ENCODE results near the gene SLC9C1. TPM values are rescaled to one million over a fixed set of nuclear protein-coding genes. Genes with fewer than 3 reads are reported as not detected.

Gene SLC9C1
- total RNA-seq, 1 experiment from 2014 or later: 0.50 TPM

DNA sequence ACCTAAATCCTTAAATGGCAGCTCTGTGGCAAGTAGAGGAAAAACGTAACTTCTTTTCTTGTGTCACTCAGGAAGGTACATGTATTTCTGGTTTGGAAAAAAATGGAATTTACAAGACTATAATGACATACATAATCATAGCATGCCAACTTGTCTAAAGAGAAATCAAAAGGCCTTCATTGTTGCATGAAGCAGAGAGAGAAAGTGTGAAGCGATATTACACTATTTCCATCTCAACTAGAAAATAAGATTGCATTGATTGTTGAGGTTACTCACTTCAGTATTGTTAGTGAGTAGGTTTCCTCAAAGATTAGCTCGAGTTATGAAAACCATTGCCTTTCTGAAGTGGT, 93.7 kb downstream of the SLC9C1 start:
- Histone ChIP-seq H3K9ac (ENCODE audit: extremely low read depth, insufficient read length, low read length) (no peak overlapping the region), H3K23ac (ENCODE audit: insufficient read length, low read depth, low read length) (no peak overlapping the region), H3K4me1 (ENCODE audit: insufficient read depth, low read length) (no peaks in the 10 kb centered on the region), H2BK12ac (ENCODE audit: insufficient read length, low read depth, low read length) (no peak overlapping the region), H3T11ph (ENCODE audit: low read length) (no peak overlapping the region), H3K27me3 (ENCODE audit: insufficient read depth, low read length) (no peaks in the 10 kb centered on the region), H3K9me3 (ENCODE audit: control insufficient read depth, low read depth, low read length) (no peaks in the 10 kb centered on the region), H3K18ac (ENCODE audit: insufficient read length, low read depth, low read length) (no peak overlapping the region), H3K27ac (ENCODE audit: insufficient read length, low read depth, low read length) (no peak overlapping the region), H3K23me2 (ENCODE audit: insufficient read length, low read depth, low read length, poor library complexity, severe bottlenecking) (no peaks in the 10 kb centered on the region), H4K5ac (ENCODE audit: insufficient read length, low read depth, low read length) (no peak overlapping the region), H3K79me1 (ENCODE audit: insufficient read depth, low read depth, low read length, poor library complexity, severe bottlenecking) (no peaks in the 10 kb centered on the region), H3K14ac (ENCODE audit: insufficient read depth, low read length) (no peak overlapping the region), H2BK15ac (ENCODE audit: low read depth, low read length) (no peak overlapping the region), H4K91ac (ENCODE audit: insufficient read length, low read depth, low read length) (no peak overlapping the region), H3K79me2 (ENCODE audit: insufficient read depth, low read length) (no peaks in the 10 kb centered on the region), H2BK20ac (ENCODE audit: low read depth, low read length, poor library complexity, severe bottlenecking) (no peak overlapping the region), H3K4me2 (ENCODE audit: insufficient read depth, insufficient read length, low read length) (no peak overlapping the region), H2AFZ (ENCODE audit: low read length) (no peak overlapping the region), H2BK120ac (ENCODE audit: low read depth, low read length, poor library complexity, severe bottlenecking) (no peak overlapping the region), H4K8ac (replicated peaks; ENCODE audit: insufficient read length, low read depth, low read length) (no peak overlapping the region), H3K56ac (ENCODE audit: insufficient read length, low read depth, low read length) (no peak overlapping the region), H4K20me1 (ENCODE audit: control insufficient read depth, insufficient read depth, insufficient read length) (no peaks in the 10 kb centered on the region), H2BK5ac (ENCODE audit: insufficient read length, low read length) (no peak overlapping the region), H2AK5ac (ENCODE audit: insufficient read length, low read length) (no peak overlapping the region), H3K4ac (ENCODE audit: low read depth, low read length) (no peak overlapping the region)
- Mint-ChIP-seq H3K4me1 (peaks cover 8 to 9% of the 10 kb centered on the region in 2 experiments), H3K9me3 (peaks cover 4 to 9% of the 10 kb centered on the region in 2 experiments; a peak in 2 of 5 replicates), H3K27me3 (ENCODE audit: low read depth) (no peaks in the 10 kb centered on the region), H3K36me3 (ENCODE audit: insufficient read depth in 1 of 3, low read depth in 3 of 3) (peaks cover 0 to 18% (median 0%) of the 10 kb centered on the region in 3 experiments; a peak in 4 of 7 replicates), H3K27ac (no peak overlapping the region), H3K4me3 (no peak overlapping the region)
- no CpG with 5 or more reads among the region's 3 CpGs for WGBS (ENCODE audit: extremely low coverage, insufficient read length, low lambda C conversion rate)
- TF ChIP-seq, protein P1, sequence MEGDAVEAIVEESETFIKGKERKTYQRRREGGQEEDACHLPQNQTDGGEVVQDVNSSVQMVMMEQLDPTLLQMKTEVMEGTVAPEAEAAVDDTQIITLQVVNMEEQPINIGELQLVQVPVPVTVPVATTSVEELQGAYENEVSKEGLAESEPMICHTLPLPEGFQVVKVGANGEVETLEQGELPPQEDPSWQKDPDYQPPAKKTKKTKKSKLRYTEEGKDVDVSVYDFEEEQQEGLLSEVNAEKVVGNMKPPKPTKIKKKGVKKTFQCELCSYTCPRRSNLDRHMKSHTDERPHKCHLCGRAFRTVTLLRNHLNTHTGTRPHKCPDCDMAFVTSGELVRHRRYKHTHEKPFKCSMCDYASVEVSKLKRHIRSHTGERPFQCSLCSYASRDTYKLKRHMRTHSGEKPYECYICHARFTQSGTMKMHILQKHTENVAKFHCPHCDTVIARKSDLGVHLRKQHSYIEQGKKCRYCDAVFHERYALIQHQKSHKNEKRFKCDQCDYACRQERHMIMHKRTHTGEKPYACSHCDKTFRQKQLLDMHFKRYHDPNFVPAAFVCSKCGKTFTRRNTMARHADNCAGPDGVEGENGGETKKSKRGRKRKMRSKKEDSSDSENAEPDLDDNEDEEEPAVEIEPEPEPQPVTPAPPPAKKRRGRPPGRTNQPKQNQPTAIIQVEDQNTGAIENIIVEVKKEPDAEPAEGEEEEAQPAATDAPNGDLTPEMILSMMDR (conservative IDR thresholded peaks at IDR 0.05): no peak
- DNase-seq: no peak
